GM23338 (cell line): ENCODE results near the gene APBA2. TPM values are rescaled to one million over a fixed set of nuclear protein-coding genes. Genes with fewer than 3 reads are reported as not detected.

Experiments used
- ATAC-seq: fragments of 200-7000 bp; cut with Tn5 transposase; 3 replicates; pipeline ENCODE4 v1.9.1; 2020
- DNase-seq: peaks from one replicate; pipeline ENCODE4 v3.0.0-alpha.2; 2015; ENCODE audit warnings: low spot score
- H2AFZ ChIP-seq: fragments of 200-600 bp; sonication (generic); 2 replicates; pipeline ENCODE4 v1.8.0; 2016; ENCODE audit warnings: antibody characterized with exemption, mild to moderate bottlenecking, moderate library complexity
- H3F3A ChIP-seq: fragments of 200-600 bp; sonication (generic); replicated peaks from 2 replicates; pipeline ENCODE4 v1.8.0; 2017; ENCODE audit warnings: antibody characterized with exemption, mixed run types, low read depth
- H3K27ac ChIP-seq: fragments of 200-600 bp; sonication (generic); 2 replicates; pipeline ENCODE4 v1.6.1; 2016; ENCODE audit warnings: low read depth
- H3K27me3 ChIP-seq: fragments of 200-600 bp; sonication (generic); 2 replicates; pipeline ENCODE4 v1.8.0; 2016; ENCODE audit warnings: mild to moderate bottlenecking, mixed run types, moderate library complexity; ENCODE audit not compliant: insufficient read depth
- H3K36me3 ChIP-seq: fragments of 200-600 bp; sonication (generic); 2 replicates; pipeline ENCODE4 v1.8.0; 2016; ENCODE audit warnings: mild to moderate bottlenecking; ENCODE audit not compliant: insufficient read depth
- H3K4me1 ChIP-seq: fragments of 200-600 bp; sonication (generic); 2 replicates; pipeline ENCODE4 v1.8.0; 2016; ENCODE audit warnings: mild to moderate bottlenecking, moderate library complexity; ENCODE audit not compliant: insufficient read depth
- H3K4me2 ChIP-seq: fragments of 200-600 bp; sonication (generic); 2 replicates; pipeline ENCODE4 v1.7.1; 2017; ENCODE audit warnings: mixed run types
- H3K4me3 ChIP-seq: fragments of 200-600 bp; sonication (generic); 2 replicates; pipeline ENCODE4 v1.6.1; 2016; ENCODE audit warnings: mixed run types
- H3K79me2 ChIP-seq: fragments of 200-600 bp; sonication (generic); replicated peaks from 2 replicates; pipeline ENCODE4 v1.8.0; 2017; ENCODE audit warnings: mild to moderate bottlenecking; ENCODE audit not compliant: insufficient read depth
- H3K9me2 ChIP-seq: fragments of 200-600 bp; sonication (generic); 2 replicates; pipeline ENCODE4 v1.8.0; 2017; ENCODE audit not compliant: insufficient read depth
- H4K20me1 ChIP-seq: fragments of 200-600 bp; sonication (generic); replicated peaks from 2 replicates; pipeline ENCODE4 v1.8.0; 2017; ENCODE audit warnings: mild to moderate bottlenecking; ENCODE audit not compliant: insufficient read depth
- H3K27ac Mint-ChIP-seq: 2 replicates; pipeline ENCODE4 v1.8.0; 2020; ENCODE audit warnings: inconsistent platforms, mild to moderate bottlenecking, moderate library complexity, mixed read lengths
- H3K27me3 Mint-ChIP-seq: 3 replicates; pipeline ENCODE4 v1.8.0; 2022; ENCODE audit warnings: low read depth, mild to moderate bottlenecking, moderate library complexity, mixed read lengths, inconsistent platforms; ENCODE audit not compliant: insufficient read depth, poor library complexity
- H3K36me3 Mint-ChIP-seq: 3 replicates; pipeline ENCODE4 v1.8.0; 2021; ENCODE audit warnings: low read depth, mild to moderate bottlenecking, inconsistent platforms, moderate library complexity, mixed read lengths
- H3K4me1 Mint-ChIP-seq: 3 replicates; pipeline ENCODE4 v1.8.0; 2020; ENCODE audit warnings: mild to moderate bottlenecking, inconsistent platforms, mixed read lengths
- H3K4me3 Mint-ChIP-seq: 3 replicates; pipeline ENCODE4 v1.8.0; 2021; ENCODE audit warnings: moderate library complexity, mild to moderate bottlenecking, inconsistent platforms, mixed read lengths
- H3K9me3 Mint-ChIP-seq: 3 replicates; pipeline ENCODE4 v1.8.0; 2020; ENCODE audit warnings: moderate library complexity, mild to moderate bottlenecking, inconsistent platforms, mixed read lengths
- CREB1 ChIP-seq: fragments of 250-450 bp; sonication (Bioruptor Pico); IDR thresholded peaks from 2 replicates; pipeline ENCODE4 v1.5.0; 2020; ENCODE audit warnings: low read depth, mild to moderate bottlenecking, moderate library complexity
- EZH2 ChIP-seq: fragments of 200-600 bp; sonication (generic); IDR thresholded peaks from one replicate; pipeline ENCODE4 v1.8.0; 2017; ENCODE audit warnings: antibody characterized with exemption, mild to moderate bottlenecking, low read depth; ENCODE audit not compliant: unreplicated experiment
- EZH2phosphoT487 ChIP-seq: fragments of 200-600 bp; sonication (generic); IDR thresholded peaks from one replicate; pipeline ENCODE4 v1.8.1; 2018; ENCODE audit warnings: antibody characterized with exemption; ENCODE audit not compliant: unreplicated experiment
- JUNB ChIP-seq: IDR thresholded peaks from one replicate; pipeline ENCODE4 v1.6.1; 2016; ENCODE audit warnings: antibody characterized with exemption; ENCODE audit not compliant: unreplicated experiment
- NANOG ChIP-seq: IDR thresholded peaks from 2 replicates; pipeline ENCODE4 v1.6.1; 2016; ENCODE audit warnings: antibody characterized with exemption, borderline replicate concordance
- POLR2AphosphoS5 ChIP-seq: IDR thresholded peaks from 2 replicates; pipeline ENCODE4 v1.6.1; 2016; ENCODE audit warnings: antibody characterized with exemption, low read depth
- STAT1 ChIP-seq: IDR thresholded peaks from one replicate; pipeline ENCODE4 v1.6.1; 2016; ENCODE audit warnings: antibody characterized with exemption; ENCODE audit not compliant: unreplicated experiment
- ZNF114 ChIP-seq: fragments of 250-450 bp; sonication (Bioruptor Pico); IDR thresholded peaks from 2 replicates; pipeline ENCODE4 v1.5.0; 2020; ENCODE audit warnings: mild to moderate bottlenecking, moderate library complexity
- polyA plus RNA-seq: library from polyadenylated mRNA; unstranded; fragments of >200 nt; fragmentation: Nextera tagmentation; extraction: Ambion mirVana; gene quantifications from 2 replicates; pipeline ENCODE4 v1.2.1, GENCODE V29; 2016
- total RNA-seq: library from RNA; depleted of rRNA; stranded (reverse); fragments of >200 nt; shearing (Covaris generic); gene quantifications from 2 replicates; pipeline ENCODE4 v1.2.3, GENCODE V29; 2014
- TF ChIP-seq, protein P1 (sequence below): fragments of 250-450 bp; sonication (Bioruptor Pico); IDR thresholded peaks from 2 replicates; pipeline ENCODE4 v1.5.0; 2020; ENCODE audit warnings: mild to moderate bottlenecking, moderate library complexity
- TF ChIP-seq, protein P2 (sequence below), 2 experiments: fragments of 200-600 bp in 1 of 2; sonication (generic) in 1 of 2; conservative IDR thresholded peaks; 2 replicates each; pipeline versions ENCODE4 v1.5.1 to v1.6.1; 2016 to 2017; ENCODE audit warnings: antibody characterized with exemption in 2 of 2, low read depth in 2 of 2, mild to moderate bottlenecking in 2 of 2, moderate library complexity in 1 of 2

The APBA2 gene
- total and polyA plus RNA-seq, 2 experiments from 2014 or later, result 5.9 to 24.7 TPM

DNA sequence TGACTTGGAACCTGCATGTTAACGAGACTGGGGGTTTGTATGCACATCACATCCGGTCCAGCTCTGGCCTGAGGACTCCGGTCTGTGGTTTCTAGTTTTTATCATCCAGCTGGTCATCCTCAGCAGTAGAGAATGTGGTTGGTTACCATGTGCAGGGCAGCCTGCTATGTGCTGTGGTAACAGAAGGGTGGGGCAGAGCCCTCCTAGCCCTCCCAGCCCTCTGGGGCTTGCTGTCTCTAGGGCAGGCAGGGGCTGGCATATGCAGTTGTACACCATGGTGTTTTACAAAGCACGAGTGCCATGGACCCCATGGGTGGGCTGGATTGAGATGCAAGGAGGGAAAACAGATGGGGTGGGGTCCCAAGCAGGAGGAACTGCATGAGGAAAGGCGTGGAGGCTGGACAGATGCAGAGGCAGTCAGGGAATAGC lies 70.2 kb downstream of the APBA2 start (continued):
- TF ChIP-seq, protein P1, sequence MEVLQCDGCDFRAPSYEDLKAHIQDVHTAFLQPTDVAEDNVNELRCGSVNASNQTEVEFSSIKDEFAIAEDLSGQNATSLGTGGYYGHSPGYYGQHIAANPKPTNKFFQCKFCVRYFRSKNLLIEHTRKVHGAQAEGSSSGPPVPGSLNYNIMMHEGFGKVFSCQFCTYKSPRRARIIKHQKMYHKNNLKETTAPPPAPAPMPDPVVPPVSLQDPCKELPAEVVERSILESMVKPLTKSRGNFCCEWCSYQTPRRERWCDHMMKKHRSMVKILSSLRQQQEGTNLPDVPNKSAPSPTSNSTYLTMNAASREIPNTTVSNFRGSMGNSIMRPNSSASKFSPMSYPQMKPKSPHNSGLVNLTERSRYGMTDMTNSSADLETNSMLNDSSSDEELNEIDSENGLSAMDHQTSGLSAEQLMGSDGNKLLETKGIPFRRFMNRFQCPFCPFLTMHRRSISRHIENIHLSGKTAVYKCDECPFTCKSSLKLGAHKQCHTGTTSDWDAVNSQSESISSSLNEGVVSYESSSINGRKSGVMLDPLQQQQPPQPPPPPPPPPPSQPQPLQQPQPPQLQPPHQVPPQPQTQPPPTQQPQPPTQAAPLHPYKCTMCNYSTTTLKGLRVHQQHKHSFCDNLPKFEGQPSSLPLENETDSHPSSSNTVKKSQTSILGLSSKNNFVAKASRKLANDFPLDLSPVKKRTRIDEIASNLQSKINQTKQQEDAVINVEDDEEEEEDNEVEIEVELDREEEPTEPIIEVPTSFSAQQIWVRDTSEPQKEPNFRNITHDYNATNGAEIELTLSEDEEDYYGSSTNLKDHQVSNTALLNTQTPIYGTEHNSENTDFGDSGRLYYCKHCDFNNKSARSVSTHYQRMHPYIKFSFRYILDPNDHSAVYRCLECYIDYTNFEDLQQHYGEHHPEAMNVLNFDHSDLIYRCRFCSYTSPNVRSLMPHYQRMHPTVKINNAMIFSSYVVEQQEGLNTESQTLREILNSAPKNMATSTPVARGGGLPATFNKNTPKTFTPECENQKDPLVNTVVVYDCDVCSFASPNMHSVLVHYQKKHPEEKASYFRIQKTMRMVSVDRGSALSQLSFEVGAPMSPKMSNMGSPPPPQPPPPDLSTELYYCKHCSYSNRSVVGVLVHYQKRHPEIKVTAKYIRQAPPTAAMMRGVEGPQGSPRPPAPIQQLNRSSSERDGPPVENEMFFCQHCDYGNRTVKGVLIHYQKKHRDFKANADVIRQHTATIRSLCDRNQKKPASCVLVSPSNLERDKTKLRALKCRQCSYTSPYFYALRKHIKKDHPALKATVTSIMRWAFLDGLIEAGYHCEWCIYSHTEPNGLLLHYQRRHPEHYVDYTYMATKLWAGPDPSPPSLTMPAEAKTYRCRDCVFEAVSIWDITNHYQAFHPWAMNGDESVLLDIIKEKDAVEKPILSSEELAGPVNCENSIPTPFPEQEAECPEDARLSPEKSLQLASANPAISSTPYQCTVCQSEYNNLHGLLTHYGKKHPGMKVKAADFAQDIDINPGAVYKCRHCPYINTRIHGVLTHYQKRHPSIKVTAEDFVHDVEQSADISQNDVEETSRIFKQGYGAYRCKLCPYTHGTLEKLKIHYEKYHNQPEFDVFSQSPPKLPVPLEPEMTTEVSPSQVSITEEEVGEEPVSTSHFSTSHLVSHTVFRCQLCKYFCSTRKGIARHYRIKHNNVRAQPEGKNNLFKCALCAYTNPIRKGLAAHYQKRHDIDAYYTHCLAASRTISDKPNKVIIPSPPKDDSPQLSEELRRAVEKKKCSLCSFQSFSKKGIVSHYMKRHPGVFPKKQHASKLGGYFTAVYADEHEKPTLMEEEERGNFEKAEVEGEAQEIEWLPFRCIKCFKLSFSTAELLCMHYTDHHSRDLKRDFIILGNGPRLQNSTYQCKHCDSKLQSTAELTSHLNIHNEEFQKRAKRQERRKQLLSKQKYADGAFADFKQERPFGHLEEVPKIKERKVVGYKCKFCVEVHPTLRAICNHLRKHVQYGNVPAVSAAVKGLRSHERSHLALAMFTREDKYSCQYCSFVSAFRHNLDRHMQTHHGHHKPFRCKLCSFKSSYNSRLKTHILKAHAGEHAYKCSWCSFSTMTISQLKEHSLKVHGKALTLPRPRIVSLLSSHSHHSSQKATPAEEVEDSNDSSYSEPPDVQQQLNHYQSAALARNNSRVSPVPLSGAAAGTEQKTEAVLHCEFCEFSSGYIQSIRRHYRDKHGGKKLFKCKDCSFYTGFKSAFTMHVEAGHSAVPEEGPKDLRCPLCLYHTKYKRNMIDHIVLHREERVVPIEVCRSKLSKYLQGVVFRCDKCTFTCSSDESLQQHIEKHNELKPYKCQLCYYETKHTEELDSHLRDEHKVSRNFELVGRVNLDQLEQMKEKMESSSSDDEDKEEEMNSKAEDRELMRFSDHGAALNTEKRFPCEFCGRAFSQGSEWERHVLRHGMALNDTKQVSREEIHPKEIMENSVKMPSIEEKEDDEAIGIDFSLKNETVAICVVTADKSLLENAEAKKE (CRISPR knock-in tag), result no peak
- no peak for TF ChIP-seq STAT1
- no peak for TF ChIP-seq EZH2
- no peak for TF ChIP-seq NANOG
- no peak for TF ChIP-seq JUNB
- no peak for TF ChIP-seq CREB1
- TF ChIP-seq POLR2AphosphoS5, result no peak

DNA sequence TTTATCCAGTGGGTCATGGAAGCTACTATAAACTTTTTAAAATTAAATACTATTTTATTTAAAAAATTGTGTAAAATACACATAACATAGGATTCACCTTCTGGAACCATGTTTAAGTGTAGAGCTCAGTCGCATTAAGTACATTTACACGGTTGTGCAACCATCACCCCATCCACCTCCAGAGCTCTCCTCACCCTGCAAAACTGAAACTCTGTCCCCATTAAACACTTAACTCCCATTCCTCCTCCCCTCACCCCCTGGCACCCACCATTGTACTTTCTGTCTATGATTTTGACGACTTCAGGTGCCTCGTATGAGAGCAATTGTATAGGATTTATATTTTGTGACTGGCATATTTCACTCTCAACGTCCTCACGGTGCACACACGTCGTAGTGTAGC lies 70.7 kb downstream of the APBA2 start:
- Mint-ChIP-seq H3K27me3 (peaks cover 5% of the 10 kb centered on the region), H3K4me3 (no peak overlapping the region), H3K9me3 (no peaks in the 10 kb centered on the region; the same call in 2 of the 3 replicates), H3K4me1 (peaks cover 21% of the 10 kb centered on the region), H3K27ac (no peak overlapping the region), H3K36me3 (no peaks in the 10 kb centered on the region; the same call in 2 of the 3 replicates)
- H3K36me3 ChIP-seq, result no peaks in the 10 kb centered on the region
- no peak overlapping the region for H3K4me3 ChIP-seq
- no peaks in the 10 kb centered on the region for H4K20me1 ChIP-seq
- no peaks in the 10 kb centered on the region for H3F3A ChIP-seq
- H3K27ac ChIP-seq, result no peak overlapping the region
- no peaks in the 10 kb centered on the region; the same call in 1 of the 2 replicates for H3K9me2 ChIP-seq
- no peak overlapping the region for H2AFZ ChIP-seq
- no peaks in the 10 kb centered on the region for H3K79me2 ChIP-seq
- no peaks in the 10 kb centered on the region for H3K27me3 ChIP-seq
- H3K4me1 ChIP-seq, result peaks cover 7% of the 10 kb centered on the region; the same call in 1 of the 2 replicates
- no peak overlapping the region for H3K4me2 ChIP-seq
- DNase-seq (no peak), ATAC-seq (no peak)
- TF ChIP-seq ZNF114 (no peak), POLR2AphosphoS5 (no peak), JUNB (no peak), EZH2phosphoT487 (no peak), CREB1 (no peak), NANOG (no peak)
- TF ChIP-seq, protein P2, sequence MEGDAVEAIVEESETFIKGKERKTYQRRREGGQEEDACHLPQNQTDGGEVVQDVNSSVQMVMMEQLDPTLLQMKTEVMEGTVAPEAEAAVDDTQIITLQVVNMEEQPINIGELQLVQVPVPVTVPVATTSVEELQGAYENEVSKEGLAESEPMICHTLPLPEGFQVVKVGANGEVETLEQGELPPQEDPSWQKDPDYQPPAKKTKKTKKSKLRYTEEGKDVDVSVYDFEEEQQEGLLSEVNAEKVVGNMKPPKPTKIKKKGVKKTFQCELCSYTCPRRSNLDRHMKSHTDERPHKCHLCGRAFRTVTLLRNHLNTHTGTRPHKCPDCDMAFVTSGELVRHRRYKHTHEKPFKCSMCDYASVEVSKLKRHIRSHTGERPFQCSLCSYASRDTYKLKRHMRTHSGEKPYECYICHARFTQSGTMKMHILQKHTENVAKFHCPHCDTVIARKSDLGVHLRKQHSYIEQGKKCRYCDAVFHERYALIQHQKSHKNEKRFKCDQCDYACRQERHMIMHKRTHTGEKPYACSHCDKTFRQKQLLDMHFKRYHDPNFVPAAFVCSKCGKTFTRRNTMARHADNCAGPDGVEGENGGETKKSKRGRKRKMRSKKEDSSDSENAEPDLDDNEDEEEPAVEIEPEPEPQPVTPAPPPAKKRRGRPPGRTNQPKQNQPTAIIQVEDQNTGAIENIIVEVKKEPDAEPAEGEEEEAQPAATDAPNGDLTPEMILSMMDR (conservative IDR thresholded peaks at IDR 0.05; ENCODE audit: low read depth in 2 of 2), result no peak
